ENCODE results near the gene TTC31.

Gene TTC31

DNA sequence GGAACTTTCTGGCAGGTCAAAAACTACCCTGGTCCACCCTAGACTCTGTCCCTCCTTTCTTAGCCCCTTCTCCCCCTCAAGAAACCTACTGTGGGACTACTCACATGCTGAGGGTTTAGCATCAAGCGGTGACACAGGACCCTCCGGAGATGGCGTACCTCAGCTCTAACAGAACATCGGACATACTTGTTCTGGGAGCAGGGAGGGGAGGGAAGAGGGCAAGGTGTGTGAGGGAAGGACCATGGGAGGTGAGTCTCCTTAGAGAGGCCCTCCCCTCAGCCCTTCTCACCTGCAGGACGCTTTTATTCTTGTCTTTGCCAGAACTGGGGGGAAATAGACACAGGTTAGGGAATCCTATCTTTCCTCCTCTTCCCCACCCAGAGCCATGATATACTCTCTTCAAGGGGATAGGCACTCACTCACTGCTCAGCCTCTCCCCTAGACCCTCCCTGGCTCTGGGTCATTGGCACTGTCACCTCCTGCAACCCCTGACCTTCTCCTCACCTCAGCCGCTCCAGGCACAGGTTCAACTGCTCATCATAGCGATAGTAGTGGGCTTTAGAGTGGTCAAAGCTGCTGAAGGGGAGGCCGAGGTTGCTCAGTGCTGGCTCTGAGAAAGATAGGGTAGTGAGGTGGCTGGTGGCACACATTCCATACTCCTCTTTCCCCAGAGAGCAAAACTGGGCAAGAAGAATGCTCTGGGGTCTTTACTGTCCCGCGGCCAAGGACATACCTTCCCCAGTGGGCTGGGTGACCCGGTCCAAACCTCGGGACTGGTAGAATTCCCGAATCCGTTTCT, 22.8 kb downstream of the TTC31 start:
- DNase-seq, result no peak

DNA sequence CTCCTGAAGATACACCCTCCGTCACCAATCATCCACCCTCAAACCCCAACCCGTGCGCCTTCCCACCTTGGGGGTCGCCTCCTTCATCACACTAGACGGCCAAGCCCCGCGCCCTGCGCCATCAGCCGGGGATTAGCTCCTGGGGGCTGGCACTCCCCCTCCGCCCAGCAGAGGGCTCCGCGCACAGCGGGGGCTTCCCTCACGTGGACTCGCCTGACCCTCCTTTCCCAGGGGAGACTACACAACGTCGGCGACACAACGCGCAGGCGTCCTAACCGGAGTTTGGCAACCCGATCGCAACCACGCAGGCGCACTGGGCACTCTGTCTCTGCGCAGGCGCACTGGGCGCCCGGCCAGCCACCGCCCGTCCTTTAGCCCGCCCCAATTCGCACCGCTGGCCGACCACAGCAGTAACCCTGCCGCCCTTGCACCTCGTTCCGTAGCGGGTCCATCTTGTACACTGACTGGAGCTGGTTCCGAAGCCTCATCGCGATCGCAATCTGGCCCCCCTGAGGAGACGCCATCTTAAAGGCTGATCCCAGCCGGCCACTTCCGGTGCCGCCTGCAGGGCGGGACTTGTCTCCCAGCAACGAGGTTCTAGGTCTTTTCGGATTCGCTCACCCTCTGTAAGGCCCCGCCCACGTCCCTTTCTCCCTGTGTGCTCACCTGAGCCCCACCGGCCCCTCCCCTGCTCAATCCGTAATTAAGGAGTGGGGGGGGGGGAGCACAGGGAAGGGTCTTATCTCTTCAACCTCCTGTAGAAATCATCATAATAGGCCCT, 24.5 kb downstream of the TTC31 start, which contains the start of gene PCGF1:
TSS of gene PCGF1 (minus strand) at position 551 of the 781 bp plus-strand sequence. CDS start at position 524, 27 bp downstream.
- DNase-seq, result peak; percentile 100

DNA sequence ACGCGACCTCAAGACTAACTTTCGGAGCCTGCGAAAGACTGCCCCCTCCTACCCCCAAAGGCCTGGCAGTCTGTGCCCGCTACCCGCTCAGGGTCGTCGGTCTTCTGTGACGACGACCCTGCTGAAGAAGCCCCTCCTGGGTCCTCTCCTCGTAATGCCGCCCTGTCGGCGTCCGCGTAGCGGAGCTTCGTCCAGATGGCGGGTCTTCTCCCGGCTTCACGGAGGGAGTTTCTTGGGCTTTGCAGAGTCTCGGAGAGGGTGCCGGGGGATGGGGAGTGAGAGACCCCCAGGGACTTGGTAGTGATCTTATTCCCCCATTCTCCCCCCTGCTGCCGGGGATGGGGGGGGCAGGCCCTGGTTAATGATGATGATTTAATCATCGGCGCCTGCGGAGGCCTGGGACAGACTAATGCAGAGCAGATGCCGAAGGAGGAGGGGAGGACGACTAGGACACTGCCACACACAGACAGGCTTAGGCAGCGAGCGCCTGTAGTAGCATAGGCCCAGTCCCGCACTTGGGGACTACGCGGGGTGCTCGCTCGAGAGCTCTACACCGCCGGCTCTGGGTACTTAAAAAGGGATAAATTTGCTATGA, 25.1 kb downstream of the TTC31 start:
- DNase-seq, result peak; percentile 30

DNA sequence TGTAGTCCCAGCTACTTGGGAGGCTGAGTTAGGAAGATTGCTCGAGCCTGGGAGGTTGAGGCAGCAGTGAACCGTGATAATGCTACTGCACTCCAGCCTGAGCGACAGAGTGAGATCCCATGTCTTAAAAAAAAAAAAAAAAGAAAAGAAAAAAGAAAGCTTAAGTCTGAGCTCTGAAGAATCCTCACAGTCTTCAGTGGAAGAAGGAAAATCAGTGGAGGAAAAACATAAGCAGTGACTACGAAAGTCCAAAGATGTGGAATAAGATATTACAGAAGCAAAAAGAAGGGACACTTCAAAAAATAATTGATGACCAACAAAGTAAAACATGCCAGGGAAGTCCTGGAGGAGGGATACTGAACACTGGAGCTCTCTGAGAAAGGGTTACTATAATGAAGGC, 27.4 kb downstream of the TTC31 start:
- no peak for DNase-seq

DNA sequence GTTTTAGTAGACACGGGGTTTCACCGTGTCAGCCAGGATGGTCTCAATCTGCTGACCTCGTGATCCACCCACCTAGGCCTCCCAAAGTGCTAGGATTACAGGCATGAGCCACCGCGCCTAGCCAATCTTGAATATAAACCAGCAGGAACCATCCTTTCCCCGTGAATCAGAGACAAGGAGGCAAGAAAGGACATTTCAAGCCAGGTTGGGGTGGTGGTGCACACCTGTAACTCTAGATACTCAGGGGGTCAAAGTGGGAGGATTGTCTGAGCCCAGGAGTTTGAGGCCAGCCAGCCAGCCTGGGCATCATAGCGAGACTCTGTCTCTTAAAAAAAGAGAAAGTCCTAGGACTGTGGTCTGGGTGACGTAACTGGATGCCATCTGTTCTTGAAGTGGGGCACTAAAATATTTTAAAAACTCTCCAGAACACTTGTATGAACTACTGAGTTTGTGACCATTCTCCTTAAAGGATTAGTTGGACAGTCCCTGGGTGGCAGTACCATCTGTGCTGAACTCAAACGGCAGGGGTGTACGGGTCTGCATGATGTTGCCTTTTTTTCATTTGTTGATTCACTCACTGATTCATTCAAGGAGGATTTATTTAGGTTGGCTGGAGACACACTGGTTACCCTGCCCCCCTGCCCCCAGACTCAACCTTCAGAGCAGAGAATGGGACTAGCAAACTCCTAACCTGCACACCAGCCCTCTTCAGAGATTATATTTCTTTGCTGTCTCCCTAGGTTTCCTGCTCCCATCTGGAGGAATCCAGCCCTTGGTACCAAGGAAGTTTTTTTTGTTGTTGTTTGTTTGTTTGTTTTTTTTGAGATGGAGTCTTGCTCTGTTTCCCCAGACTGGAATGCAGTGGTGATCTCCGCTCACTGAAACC, 28.5 kb downstream of the TTC31 start:
- DNase-seq, result no peak

DNA sequence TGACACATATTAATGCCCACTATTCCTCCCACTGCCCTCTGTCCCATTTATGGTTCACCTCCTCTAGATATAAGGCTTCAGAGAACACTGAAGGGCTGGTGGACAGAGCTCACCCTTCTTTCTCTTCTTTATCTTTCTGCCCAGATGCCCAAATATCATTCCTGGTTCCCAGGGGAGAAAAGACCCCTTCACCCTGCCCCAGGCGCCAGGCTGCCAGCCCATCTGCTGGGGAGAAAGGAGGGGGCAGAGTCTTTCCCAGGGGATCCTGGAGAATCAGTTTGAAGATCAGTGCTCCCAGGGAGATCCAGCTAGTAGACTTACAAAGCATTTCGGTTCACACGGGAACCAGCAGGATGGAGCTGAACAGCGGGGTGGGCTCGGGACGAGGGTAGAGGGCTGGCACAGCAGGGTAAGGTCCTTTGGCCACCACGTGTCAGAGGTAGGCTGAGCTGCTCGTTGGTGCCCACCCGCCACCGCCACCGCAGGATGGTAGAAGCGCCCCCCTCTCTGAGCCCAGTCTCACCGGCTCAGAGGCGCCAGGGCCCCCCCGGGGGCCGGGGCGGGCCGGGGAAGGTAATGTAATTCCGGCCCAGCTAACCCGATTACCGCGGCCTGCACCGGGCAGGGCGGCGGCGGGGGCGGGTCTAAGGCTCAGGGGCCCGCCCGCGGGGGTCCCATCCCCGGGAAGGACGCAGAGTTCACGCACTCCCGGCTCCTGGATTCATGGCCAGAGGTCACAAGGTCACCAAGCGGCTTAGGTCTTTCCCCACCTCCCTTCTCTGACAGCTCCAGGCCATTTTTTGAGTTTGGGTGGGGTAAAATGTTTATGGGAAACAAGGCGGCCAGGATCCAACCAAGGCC, 30.1 kb downstream of the TTC31 start:
- no peak for DNase-seq

DNA sequence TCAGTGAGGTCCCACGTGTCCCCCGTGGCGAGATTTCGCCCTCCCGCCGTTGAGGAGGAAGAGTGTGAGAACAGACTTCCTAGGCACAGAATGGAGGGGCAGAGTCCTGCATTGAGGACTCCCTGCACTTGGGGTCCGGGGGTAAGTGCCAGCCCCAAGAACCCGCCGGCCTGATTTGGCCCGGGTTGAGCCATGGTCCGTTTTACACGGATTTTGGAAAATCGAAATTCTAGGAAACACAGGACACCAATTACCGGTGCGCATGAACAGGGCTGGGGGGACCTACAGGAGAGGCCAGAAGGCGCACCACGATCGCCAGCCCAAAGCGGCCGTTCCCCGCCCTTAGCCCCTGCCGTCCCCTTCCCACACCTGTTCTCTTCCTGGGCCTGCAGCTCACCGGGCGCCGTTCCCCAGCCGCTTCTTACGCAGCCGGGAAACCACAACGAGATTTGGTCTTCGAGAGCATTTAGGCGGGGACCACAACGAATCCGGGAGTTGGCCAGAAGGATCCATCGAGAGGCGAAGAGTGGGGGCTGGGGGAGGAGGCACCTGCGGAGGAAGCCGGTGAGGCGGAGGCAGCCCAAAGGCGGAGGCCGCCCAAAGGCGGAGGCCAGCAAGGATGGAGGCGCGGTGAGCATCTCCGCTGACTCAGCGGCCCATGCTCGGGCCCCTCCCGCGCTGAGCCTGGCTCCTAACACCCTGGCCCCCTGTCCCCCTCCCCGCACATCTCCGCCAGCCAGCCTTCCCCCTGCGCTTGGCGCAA, 30.9 kb downstream of the TTC31 start:
- peak; percentile 42 for DNase-seq

DNA sequence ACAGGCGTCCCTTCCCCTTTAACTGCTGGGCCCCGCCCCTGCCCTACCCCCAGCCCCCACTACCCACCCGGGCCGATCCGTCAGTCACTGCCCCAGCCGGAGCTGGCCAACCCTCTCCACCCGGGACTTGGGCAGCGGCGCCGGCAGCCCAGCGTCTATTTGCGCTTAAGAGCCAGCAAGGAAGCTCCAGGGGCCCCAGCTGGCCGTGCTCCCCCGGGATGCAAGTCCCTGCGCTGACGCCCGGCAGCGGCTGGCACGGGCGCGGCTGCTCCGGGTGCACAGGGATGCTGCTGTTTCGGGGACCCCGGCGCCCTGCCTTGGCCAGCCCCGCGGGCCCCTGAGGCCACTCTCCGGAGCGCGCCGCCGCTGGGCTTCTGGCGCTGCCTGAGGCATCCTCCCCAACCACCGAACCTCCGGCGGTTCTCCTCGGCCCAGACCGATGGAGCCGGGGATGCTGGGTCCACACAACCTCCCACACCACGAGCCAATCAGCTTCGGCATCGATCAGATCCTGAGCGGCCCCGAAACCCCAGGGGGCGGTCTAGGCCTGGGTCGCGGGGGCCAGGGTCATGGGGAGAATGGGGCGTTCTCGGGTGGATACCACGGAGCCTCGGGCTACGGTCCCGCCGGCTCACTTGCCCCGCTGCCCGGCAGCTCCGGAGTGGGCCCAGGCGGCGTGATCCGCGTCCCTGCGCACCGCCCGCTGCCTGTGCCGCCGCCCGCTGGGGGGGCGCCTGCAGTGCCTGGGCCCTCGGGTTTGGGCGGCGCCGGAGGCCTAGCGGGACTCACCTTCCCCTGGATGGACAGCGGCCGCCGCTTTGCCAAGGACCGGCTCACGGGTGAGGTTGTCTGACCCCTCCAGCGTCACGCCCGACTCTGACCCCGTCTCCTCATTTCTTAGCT, 31.7 kb downstream of the TTC31 start, which contains the start of gene TLX2:
TSS of gene TLX2 (plus strand) at position 83 of the 903 bp plus-strand sequence. CDS start at position 440, 357 bp downstream.
- peak; percentile 14 for DNase-seq

DNA sequence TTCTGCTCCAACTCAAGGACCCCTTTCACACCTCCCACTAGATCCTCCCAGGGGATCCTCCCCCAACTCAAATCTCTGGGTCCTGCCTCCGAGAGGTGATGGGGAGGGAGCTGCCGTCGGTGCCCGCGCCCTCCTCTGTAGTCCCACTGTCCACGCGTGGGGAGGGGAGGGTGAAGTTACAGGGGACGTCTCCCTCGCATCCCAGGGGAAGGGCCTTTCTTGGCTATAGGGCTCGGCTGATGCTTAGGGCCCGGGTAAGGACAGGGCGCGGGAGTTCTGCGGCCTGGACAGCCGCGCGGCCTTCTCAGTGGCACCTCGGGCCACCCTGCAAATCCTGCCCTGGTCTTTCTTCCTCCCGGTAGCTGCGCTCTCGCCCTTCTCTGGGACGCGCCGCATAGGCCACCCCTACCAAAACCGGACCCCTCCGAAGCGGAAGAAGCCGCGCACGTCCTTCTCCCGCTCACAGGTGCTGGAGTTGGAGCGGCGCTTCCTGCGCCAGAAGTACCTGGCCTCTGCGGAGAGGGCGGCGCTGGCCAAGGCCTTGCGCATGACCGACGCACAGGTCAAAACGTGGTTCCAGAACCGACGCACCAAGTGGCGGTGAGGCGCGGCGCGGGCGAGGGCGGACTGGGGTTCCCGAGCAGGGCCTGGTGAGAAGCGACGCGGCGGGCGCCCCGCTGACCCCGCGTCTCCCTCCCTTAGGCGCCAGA, 32.5 kb downstream of the TTC31 start:
- DNase-seq, result peak; percentile 15

DNA sequence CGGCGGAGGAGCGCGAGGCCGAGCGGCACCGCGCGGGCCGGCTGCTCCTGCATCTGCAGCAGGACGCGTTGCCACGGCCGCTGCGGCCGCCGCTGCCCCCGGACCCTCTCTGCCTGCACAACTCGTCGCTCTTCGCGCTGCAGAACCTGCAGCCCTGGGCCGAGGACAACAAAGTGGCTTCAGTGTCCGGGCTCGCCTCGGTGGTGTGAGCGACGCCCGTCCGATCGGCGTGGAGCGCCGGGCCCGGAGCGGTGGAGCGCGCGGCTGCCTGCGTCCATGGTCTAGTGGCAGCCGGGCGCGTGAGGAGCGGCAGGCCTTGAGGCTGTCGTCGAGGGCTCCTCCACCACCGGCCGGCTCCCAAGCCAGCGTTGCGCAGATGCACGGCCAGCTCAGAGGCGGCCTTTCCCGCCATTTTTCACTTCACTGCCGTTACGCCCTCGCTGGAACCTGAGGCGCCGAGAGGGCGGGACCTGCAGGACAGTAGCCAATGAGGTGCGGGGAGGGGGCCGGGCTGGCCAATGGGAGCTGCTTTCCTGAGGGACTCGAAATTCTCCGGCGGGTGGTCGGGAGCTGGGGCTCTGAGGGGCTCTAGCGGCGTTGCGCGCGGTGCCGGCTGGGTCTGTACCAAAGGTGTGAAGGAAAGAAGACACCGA, 33.2 kb downstream of the TTC31 start:
- DNase-seq, result peak; percentile 81

DNA sequence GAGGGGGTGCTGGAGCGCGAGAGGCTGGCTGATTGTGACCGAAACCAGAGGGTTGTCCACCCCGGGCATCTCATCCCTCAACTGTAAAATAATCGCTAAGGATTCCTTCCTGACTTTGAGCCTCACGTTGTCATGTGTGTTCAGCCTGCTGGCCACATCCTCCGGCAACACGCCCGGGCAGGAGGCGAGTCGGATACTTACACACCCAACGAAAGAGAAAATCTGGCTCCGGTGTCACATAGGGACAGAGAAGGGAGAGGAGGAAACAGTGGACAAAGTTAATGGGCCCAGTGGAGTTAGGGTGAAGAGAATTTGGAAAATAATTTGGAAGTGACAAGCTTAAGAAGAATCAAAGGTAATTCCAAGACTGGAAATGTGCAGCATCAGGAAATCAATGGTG, 33.8 kb downstream of the TTC31 start:
- no peak for DNase-seq

DNA sequence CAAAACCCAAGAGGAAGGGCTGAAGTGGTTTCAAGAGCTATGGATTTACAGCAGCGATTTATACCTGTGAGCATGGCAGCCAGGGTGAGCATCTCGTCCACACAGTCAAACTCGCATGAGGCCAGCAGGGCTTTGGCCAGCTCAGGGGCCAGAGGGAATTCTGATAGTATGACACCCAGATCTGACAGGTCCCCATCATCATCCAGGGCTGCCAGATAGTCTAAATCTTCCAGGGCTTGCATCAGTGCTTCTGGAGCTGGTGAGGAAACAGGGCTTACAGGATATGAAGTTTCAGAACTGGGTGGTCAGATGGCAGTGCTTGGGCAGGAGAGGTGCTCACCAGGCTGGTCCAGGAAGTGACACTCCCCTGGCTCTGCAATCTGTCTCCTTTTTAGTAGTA, 39.6 kb downstream of the TTC31 start:
- no peak for DNase-seq

DNA sequence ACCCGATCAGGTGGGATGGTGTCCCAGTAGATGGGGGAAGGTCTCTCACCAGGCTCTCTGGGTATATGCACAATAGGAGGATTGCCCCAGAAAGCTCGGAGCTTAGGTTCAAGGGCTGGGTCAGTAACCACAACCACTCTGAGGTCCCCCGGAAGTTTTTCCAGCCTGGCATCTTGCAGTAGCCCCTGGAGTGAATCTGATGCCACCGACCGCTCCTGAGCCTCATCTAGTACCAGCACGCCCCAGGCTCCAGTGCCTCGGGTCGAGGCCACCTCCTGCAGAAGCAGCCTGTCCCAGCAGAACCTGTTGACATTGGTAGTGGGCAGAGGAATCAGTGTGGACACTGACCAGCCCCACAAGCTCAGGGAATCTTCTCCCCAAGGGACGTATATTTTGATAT, 41.1 kb downstream of the TTC31 start:
- DNase-seq, result no peak

DNA sequence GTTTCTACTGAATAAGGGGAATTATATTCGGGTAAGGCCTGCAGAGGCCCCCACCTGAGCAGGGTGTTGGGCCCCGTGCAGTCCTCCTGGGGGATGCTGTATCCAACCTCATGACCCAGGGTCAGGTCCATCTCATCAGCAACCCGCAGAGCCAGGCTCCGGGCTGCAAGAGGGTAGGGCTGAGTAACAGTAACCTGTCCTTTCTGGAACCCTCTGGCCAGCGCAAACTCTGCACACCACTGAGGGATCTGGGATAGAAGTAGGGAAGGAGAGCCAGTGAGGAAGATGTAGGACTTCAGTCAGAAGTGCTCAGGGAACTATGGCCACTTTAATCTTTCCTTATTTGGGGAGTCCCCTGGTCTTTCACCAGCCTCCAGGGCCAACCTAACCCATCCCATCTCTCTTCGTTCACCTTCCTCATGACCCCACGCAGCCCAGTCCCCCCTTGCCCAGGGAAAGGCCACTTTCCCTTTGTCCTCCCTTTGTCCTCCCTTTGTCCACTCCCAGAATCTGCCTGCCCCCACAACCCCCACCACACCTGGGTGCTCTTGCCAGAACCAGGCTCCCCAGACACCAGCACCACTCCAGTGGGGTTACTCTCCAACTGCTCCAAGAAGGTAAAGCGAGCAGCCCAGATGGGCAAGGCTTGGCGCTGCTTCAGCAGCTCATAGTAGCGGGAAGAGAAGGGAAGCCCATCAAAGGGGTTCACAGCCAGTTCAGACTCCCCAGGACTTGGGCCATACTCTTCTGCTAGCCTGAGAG, 42.3 kb downstream of the TTC31 start:
- DNase-seq, result no peak

DNA sequence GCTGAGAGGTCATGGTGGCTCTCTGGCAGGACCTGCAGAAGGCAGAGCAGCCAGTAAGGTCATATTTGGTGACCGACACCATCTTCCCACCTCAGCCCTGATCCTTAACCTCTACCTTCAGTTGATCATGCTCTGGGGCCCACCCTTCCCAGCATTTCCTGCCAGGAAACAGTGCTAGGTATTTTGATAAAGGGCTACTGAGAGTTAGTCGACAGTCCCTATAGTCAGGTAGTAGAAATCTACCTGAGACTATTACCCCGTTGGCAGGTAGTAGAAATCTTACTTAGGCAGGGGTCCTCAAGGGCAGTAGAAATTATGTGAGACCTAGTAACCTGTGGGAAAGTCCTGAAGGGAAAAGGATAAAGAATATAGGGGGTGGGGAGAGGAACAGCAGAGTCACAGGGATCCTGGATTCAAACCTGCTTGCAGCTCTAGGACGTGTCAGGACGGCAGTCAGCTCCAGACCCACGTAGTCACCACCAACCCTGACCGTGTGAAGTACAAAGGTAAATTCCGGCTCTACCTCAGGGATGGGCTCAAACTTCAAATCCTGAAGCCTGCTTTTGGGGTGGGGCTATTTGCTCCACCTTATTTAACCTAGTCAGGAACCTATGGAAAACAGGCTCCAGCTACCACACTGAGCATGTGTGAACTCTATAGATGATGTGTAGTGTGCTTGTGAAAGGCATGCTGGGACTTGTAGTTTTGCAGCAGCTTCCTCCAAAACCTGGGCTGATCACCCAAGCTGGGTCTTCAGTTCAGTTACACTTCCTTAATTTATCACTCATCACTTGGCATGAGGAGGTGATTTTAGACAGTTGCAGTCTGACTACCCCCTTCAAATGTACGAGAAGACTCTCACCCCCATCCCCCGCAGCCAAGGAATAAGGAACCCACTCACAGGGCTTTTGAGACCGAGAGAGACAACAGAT, 43.1 kb downstream of the TTC31 start, which contains the start of gene DQX1:
TSS of gene DQX1 (minus strand) at position 515 of the 932 bp plus-strand sequence. CDS start at position 13, 502 bp downstream.
- DNase-seq, result peak; percentile 28

DNA sequence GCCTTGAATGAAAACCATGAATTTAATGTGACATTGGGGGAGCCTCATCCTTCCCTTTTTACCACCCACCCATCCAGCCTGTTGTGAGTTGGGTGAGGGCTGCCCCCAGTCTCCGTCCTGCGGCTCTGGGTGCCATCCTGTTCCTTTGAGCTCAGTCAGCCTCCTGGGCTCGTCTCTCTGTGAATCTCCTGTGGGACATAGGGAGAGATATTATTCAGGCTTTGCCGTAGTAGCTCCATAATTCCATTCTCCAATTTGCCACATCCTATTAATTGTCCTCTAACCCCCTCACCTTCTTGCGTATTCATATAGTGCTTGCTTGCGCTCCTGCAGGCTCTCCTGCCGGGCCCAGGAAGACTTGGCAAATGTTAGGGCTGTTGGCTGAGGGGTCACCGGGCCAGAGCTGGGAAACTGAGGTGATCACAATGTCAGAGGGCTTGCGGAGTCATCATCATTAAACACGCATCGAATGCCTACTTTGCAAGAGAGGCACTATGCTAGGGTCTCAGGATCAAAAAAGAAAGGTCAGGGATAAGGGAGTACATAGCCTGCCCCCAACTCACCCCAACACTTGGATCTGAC, 43.9 kb downstream of the TTC31 start:
- no peak for DNase-seq

Measured in CD4-positive, alpha-beta T cell treated with Interleukin-6 for 4 hours (primary cell).